HepG2 (cell line): Measurements from ENCODE around the gene S100A8. TPM values are rescaled to one million over a fixed set of nuclear protein-coding genes. Genes with fewer than 3 reads are reported as not detected.

Source experiments
- CREM ChIP-seq, 2 experiments: sonication (generic) in 1 of 2; formaldehyde crosslinking in 1 of 2; IDR thresholded peaks; 2 replicates each; pipeline versions ENCODE4 v1.4.0 to v1.6.1; 2016 to 2020; ENCODE audit warnings: antibody characterized with exemption in 1 of 2, mild to moderate bottlenecking in 1 of 2, missing genetic modification reagents in 1 of 2
- FOXO1 ChIP-seq: sonication (generic); formaldehyde crosslinking; IDR thresholded peaks from 2 replicates; pipeline ENCODE4 v1.4.0; 2020; ENCODE audit warnings: missing genetic modification reagents
- HDAC6 ChIP-seq: fragments of 200-600 bp; sonication (generic); IDR thresholded peaks from 2 replicates; pipeline ENCODE4 v1.7.0; 2017; ENCODE audit warnings: mild to moderate bottlenecking, antibody characterized with exemption, low read length, low read depth
- MTA3 ChIP-seq: sonication (generic); formaldehyde crosslinking; IDR thresholded peaks from 2 replicates; pipeline ENCODE4 v1.4.0; 2020; ENCODE audit warnings: missing genetic modification reagents
- NR2F2 ChIP-seq: IDR thresholded peaks from 2 replicates; pipeline ENCODE4 v1.6.1; 2012; ENCODE audit warnings: low read depth, inconsistent platforms, borderline replicate concordance
- PHF20 ChIP-seq: sonication (generic); formaldehyde crosslinking; IDR thresholded peaks from 2 replicates; pipeline ENCODE4 v1.5.0; 2020; ENCODE audit warnings: mild to moderate bottlenecking, missing genetic modification reagents
- RXRB ChIP-seq: IDR thresholded peaks from 2 replicates; pipeline ENCODE4 v1.6.1; 2016; ENCODE audit warnings: borderline replicate concordance, missing genetic modification reagents, missing compliant biosample characterization
- SNAI1 ChIP-seq: sonication (generic); formaldehyde crosslinking; IDR thresholded peaks from 2 replicates; pipeline ENCODE4 v1.5.0; 2020; ENCODE audit warnings: mild to moderate bottlenecking, missing genetic modification reagents, borderline replicate concordance
- TBX3 ChIP-seq: fragments of 450-650 bp; IDR thresholded peaks from 2 replicates; pipeline ENCODE4 v1.6.1; 2017; ENCODE audit warnings: antibody characterized with exemption, mild to moderate bottlenecking, inconsistent platforms, borderline replicate concordance
- ZBTB1 ChIP-seq: sonication (generic); formaldehyde crosslinking; IDR thresholded peaks from 2 replicates; pipeline ENCODE4 v1.4.0; 2020; ENCODE audit warnings: missing genetic modification reagents, borderline replicate concordance
- ZFP36 ChIP-seq: fragments of 150-350 bp; IDR thresholded peaks from 2 replicates; pipeline ENCODE4 v1.6.1; 2018; ENCODE audit warnings: borderline replicate concordance, low read length, low read depth; ENCODE audit not compliant: partially characterized antibody
- ZFX ChIP-seq: sonication (generic); formaldehyde crosslinking; IDR thresholded peaks from 2 replicates; pipeline ENCODE4 v1.4.0; 2020; ENCODE audit warnings: mild to moderate bottlenecking, low read depth, missing genetic modification reagents, moderate library complexity
- ZNF350 ChIP-seq: sonication (generic); formaldehyde crosslinking; IDR thresholded peaks from 2 replicates; pipeline ENCODE4 v1.4.0; 2020; ENCODE audit warnings: mild to moderate bottlenecking, low read depth, missing genetic modification reagents, borderline replicate concordance
- ZNF543 ChIP-seq: sonication (generic); formaldehyde crosslinking; IDR thresholded peaks from 2 replicates; pipeline ENCODE4 v1.4.0; 2020; ENCODE audit warnings: mild to moderate bottlenecking, missing genetic modification reagents
- ZNF781 ChIP-seq: sonication (generic); formaldehyde crosslinking; IDR thresholded peaks from 2 replicates; pipeline ENCODE4 v1.5.1; 2020; ENCODE audit warnings: borderline replicate concordance, mild to moderate bottlenecking, missing genetic modification reagents; ENCODE audit errors: not compliant biosample characterization
- polyA plus RNA-seq, 8 experiments: library from polyadenylated mRNA; depleted of rRNA in 3 of 8; stranded (reverse) in 7 of 8; unstranded in 1 of 8; fragments of >200 nt; fragmentation: Illumina TruSeq in 4 of 8; extraction: Trizol in 4 of 8; gene quantifications; 2 replicates each; pipeline versions ENCODE4 v1.2.1 to v1.2.3, GENCODE V29; 2011 to 2016; ENCODE audit warnings: low read depth in 4 of 8, missing spikeins in 1 of 8, mixed read lengths in 1 of 8; ENCODE audit not compliant: insufficient read depth in 1 of 8
- total RNA-seq, 5 experiments: library from RNA; depleted of rRNA; stranded (reverse); fragments of >200 nt; fragmentation: Illumina TruSeq; extraction: Trizol; gene quantifications; 2 replicates each; pipeline ENCODE4 v1.2.3, GENCODE V29; 2016; ENCODE audit warnings: low read depth in 1 of 5
- TF ChIP-seq, protein P1 (sequence below): sonication (generic); formaldehyde crosslinking; IDR thresholded peaks from 2 replicates; pipeline ENCODE4 v1.5.0; 2020; ENCODE audit warnings: mild to moderate bottlenecking, missing genetic modification reagents
- TF ChIP-seq, protein P2 (sequence below): sonication (generic); formaldehyde crosslinking; IDR thresholded peaks from 2 replicates; pipeline ENCODE4 v1.8.1; 2023; ENCODE audit warnings: mild to moderate bottlenecking, missing genetic modification reagents, borderline replicate concordance
- TF ChIP-seq, protein P3 (sequence below): IDR thresholded peaks from 2 replicates; pipeline ENCODE4 v1.6.1; 2016; ENCODE audit warnings: low read depth, missing genetic modification reagents, missing compliant biosample characterization
- TF ChIP-seq, protein P4 (sequence below): sonication (generic); formaldehyde crosslinking; IDR thresholded peaks from 2 replicates; pipeline ENCODE4 v1.5.0; 2020; ENCODE audit warnings: missing genetic modification reagents
- TF ChIP-seq, protein P5 (sequence below): IDR thresholded peaks from 2 replicates; pipeline ENCODE4 v1.6.1; 2016; ENCODE audit warnings: missing compliant biosample characterization, missing genetic modification reagents, borderline replicate concordance

S100A8 gene
- total and polyA plus RNA-seq, 2 of the 13 experiments (the other 11 are each of a cell fraction or from before 2014, with no cell fraction given), result not detected

DNA sequence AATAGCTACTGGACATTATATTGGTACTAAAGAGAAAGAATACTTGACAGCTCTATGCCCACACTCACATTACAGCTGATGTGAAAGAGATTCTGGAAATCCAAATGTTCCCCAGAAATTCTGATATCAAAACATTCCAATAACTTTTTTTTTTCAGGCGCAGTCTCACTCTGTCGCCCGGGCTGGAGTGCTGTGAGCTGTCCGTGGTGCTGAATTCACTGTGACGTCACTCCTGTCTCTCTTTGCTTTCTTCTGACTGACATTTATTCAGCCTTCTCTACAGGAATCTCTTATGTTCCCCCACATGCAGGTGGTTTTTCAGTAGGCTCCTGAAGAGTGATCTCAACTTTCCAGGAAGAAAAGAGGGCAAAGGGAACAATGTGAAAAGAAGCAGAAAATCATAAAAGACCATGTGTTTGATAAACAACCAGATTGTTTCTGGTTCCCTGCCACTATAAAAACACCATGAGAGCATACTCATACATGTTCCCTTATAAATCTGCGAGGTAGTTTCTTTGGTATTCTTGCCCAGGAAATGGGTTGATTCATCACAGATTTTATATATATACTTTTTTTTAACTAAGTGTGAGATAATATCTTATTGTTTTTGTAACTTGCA, 31.7 kb upstream of the S100A8 start (continued):
- no peak for TF ChIP-seq ZBTB1 (CRISPR knock-in tag)
- TF ChIP-seq, protein P1, sequence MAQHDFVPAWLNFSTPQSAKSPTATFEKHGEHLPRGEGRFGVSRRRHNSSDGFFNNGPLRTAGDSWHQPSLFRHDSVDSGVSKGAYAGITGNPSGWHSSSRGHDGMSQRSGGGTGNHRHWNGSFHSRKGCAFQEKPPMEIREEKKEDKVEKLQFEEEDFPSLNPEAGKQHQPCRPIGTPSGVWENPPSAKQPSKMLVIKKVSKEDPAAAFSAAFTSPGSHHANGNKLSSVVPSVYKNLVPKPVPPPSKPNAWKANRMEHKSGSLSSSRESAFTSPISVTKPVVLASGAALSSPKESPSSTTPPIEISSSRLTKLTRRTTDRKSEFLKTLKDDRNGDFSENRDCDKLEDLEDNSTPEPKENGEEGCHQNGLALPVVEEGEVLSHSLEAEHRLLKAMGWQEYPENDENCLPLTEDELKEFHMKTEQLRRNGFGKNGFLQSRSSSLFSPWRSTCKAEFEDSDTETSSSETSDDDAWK (CRISPR knock-in tag), result no peak
- no peak for TF ChIP-seq ZFX (CRISPR knock-in tag)
- TF ChIP-seq ZFP36, result no peak
- peak; percentile 95 for TF ChIP-seq CREM (IDR thresholded peaks at IDR 0.05)
- peak; percentile 55; the same call in 1 of the 2 replicates for TF ChIP-seq CREM (CRISPR knock-in tag; IDR thresholded peaks at IDR 0.05)
- no peak for TF ChIP-seq NR2F2
- TF ChIP-seq, protein P2, sequence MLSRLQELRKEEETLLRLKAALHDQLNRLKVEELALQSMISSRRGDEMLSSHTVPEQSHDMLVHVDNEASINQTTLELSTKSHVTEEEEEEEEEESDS, result no peak
- TF ChIP-seq PHF20 (CRISPR knock-in tag), result no peak
- TF ChIP-seq MTA3 (CRISPR knock-in tag), result no peak
- TF ChIP-seq ZNF781 (CRISPR knock-in tag), result peak; percentile 89
- peak; percentile 53; the same call in 1 of the 2 replicates for TF ChIP-seq RXRB
- no peak for TF ChIP-seq HDAC6
- no peak for TF ChIP-seq TBX3
- TF ChIP-seq, protein P3, sequence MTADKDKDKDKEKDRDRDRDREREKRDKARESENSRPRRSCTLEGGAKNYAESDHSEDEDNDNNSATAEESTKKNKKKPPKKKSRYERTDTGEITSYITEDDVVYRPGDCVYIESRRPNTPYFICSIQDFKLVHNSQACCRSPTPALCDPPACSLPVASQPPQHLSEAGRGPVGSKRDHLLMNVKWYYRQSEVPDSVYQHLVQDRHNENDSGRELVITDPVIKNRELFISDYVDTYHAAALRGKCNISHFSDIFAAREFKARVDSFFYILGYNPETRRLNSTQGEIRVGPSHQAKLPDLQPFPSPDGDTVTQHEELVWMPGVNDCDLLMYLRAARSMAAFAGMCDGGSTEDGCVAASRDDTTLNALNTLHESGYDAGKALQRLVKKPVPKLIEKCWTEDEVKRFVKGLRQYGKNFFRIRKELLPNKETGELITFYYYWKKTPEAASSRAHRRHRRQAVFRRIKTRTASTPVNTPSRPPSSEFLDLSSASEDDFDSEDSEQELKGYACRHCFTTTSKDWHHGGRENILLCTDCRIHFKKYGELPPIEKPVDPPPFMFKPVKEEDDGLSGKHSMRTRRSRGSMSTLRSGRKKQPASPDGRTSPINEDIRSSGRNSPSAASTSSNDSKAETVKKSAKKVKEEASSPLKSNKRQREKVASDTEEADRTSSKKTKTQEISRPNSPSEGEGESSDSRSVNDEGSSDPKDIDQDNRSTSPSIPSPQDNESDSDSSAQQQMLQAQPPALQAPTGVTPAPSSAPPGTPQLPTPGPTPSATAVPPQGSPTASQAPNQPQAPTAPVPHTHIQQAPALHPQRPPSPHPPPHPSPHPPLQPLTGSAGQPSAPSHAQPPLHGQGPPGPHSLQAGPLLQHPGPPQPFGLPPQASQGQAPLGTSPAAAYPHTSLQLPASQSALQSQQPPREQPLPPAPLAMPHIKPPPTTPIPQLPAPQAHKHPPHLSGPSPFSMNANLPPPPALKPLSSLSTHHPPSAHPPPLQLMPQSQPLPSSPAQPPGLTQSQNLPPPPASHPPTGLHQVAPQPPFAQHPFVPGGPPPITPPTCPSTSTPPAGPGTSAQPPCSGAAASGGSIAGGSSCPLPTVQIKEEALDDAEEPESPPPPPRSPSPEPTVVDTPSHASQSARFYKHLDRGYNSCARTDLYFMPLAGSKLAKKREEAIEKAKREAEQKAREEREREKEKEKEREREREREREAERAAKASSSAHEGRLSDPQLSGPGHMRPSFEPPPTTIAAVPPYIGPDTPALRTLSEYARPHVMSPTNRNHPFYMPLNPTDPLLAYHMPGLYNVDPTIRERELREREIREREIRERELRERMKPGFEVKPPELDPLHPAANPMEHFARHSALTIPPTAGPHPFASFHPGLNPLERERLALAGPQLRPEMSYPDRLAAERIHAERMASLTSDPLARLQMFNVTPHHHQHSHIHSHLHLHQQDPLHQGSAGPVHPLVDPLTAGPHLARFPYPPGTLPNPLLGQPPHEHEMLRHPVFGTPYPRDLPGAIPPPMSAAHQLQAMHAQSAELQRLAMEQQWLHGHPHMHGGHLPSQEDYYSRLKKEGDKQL (CRISPR knock-in tag), result no peak
- TF ChIP-seq, protein P4, sequence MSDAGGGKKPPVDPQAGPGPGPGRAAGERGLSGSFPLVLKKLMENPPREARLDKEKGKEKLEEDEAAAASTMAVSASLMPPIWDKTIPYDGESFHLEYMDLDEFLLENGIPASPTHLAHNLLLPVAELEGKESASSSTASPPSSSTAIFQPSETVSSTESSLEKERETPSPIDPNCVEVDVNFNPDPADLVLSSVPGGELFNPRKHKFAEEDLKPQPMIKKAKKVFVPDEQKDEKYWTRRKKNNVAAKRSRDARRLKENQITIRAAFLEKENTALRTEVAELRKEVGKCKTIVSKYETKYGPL (CRISPR knock-in tag), result peak; percentile 87
- TF ChIP-seq SNAI1, result no peak
- no peak for TF ChIP-seq ZNF350 (CRISPR knock-in tag)
- TF ChIP-seq FOXO1 (CRISPR knock-in tag), result no peak
- TF ChIP-seq ZNF543, result no peak
- TF ChIP-seq, protein P5, sequence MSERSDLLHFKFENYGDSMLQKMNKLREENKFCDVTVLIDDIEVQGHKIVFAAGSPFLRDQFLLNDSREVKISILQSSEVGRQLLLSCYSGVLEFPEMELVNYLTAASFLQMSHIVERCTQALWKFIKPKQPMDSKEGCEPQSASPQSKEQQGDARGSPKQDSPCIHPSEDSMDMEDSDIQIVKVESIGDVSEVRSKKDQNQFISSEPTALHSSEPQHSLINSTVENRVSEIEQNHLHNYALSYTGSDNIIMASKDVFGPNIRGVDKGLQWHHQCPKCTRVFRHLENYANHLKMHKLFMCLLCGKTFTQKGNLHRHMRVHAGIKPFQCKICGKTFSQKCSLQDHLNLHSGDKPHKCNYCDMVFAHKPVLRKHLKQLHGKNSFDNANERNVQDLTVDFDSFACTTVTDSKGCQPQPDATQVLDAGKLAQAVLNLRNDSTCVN (CRISPR knock-in tag), result peak; percentile 66; the same call in 1 of the 2 replicates
